ENCODE measurements around the gene AAK1.
"Not testable (repeated sequence)": the region's sequence is repeated elsewhere in the genome, so short reads cannot be mapped to it uniquely, and the experiment has no call there.

Gene AAK1

DNA sequence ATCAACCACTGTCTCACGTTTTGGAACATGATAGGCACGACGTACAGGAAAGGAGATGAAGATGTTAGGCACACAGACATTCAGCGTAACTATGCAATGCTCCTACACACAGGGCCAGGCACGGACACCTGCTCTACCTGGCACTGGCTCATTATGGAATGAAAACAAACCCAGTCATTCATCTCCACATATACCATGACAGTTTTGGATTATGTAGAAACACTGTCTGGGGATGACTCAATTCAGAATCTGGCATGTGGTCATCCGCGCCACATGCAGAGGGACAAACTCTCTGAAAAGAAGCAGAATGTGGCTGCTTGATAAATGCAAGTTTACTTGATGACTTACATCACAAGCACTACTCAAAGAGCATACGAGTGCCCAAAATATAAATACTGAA is 176.8 kb downstream of the AAK1 start:
- H3K4me1 ChIP-seq (ENCODE audit: insufficient read depth, low read length), result peaks cover 19% of the 10 kb centered on the region
- no peaks in the 10 kb centered on the region for H3K9me3 ChIP-seq (ENCODE audit: control insufficient read depth, insufficient read depth, low read length)
- H3K9ac ChIP-seq (ENCODE audit: low read depth, low read length), result no peak overlapping the region
- peaks cover 2% of the 10 kb centered on the region; the same call in 1 of the 2 replicates for H3K36me3 ChIP-seq (ENCODE audit: insufficient read depth, low read length)

DNA sequence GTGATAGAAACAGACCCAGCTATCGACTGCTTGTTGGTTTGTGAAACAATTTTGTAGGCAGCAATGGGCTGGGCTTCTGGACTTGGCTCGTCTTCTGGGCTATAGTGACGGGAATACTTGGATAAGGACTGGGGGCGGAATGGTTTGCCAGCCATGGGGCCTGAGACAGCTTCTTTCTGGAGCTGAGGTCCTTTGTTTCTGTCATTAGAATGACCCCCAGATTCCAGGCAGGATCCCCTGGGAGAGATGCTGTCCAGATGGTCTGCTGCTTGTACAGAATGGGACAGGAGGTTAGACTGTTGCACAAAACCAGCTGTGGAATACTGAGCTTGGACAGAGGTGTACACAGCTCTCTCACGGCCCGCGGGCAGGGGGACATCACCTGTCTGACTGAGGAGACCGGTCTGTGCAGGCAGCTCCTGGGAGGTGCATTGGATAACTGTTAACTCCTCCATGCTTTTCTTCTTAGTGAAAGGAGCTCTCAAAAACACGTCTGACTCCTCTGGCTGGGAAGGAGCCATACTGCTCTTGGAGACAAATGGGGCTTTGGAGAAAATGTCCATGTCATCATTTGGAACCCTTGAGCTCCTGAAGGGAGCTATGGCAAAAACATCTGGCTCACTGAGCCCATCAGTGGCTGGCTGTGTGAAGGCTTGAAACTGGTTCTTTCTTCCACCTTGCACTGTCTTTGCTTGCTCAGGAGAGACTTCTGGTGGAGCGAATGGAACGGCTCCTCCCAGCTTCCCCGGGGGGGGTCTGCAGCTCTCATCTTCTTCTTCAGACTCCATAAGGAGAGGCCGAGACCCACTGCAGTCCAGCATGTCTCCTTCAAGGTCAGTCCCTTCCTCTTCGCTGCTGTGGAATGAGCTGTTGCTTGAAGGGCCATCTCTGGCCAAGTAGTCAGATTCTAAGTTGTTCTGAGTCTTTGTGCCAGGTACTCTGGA is 177.8 kb downstream of the AAK1 start:
- H3K9me3 ChIP-seq (ENCODE audit: control insufficient read depth, insufficient read depth, low read length), result no peaks in the 10 kb centered on the region
- H3K36me3 ChIP-seq (ENCODE audit: insufficient read depth, low read length), result peaks cover 2% of the 10 kb centered on the region; the same call in 1 of the 2 replicates
- peaks cover 11% of the 10 kb centered on the region for H3K4me1 ChIP-seq (ENCODE audit: insufficient read depth, low read length)
- no peak overlapping the region for H3K9ac ChIP-seq (ENCODE audit: low read depth, low read length)

DNA sequence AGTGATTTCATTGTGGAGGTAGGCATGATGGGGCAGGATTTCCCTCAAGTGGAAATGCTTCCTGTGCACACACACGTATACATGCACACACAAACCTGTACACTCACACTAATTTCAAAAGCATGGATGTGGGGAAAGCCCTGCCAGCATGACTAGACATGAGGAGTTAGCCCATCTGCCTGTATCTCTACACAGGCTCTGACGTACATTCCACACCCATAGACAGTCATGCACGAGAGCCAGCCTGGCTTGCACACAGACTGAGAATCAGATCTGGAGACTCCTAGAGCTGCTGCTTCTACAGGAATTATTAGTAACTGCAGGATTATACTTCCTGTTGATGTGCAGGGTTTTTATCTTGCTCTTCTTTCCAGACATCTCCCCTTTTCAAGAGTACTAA is 179.0 kb downstream of the AAK1 start:
- peaks cover 4% of the 10 kb centered on the region; the same call in 1 of the 2 replicates for H3K4me1 ChIP-seq (ENCODE audit: insufficient read depth, low read length)
- no peak overlapping the region for H3K9ac ChIP-seq (ENCODE audit: low read depth, low read length)
- peaks cover 2% of the 10 kb centered on the region; the same call in 1 of the 2 replicates for H3K36me3 ChIP-seq (ENCODE audit: insufficient read depth, low read length)
- no peaks in the 10 kb centered on the region for H3K9me3 ChIP-seq (ENCODE audit: control insufficient read depth, insufficient read depth, low read length)

DNA sequence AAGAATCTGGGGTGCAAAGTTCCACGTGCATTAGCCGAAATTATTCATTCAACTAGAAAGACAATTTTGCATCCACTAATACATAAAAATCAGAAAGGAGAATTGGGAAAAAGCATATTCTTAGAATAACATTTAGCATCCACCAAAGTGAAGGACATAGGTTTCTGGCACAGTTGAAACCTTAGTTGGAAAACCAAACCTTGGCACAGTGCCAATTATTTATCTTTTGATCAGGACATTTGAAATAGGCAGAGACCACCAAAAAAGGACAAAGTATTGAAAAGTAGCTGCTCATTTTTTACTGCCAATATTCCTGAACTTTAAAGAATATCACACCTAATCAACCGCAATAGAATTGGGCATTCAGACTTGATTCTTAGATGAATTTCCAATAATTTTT is 180.8 kb downstream of the AAK1 start:
- H3K36me3 ChIP-seq (ENCODE audit: insufficient read depth, low read length), result peaks cover 2% of the 10 kb centered on the region; the same call in 1 of the 2 replicates
- H3K9me3 ChIP-seq (ENCODE audit: control insufficient read depth, insufficient read depth, low read length), result no peaks in the 10 kb centered on the region
- no peaks in the 10 kb centered on the region; the same call in 1 of the 2 replicates for H3K4me1 ChIP-seq (ENCODE audit: insufficient read depth, low read length)
- H3K9ac ChIP-seq (ENCODE audit: low read depth, low read length), result no peak overlapping the region

DNA sequence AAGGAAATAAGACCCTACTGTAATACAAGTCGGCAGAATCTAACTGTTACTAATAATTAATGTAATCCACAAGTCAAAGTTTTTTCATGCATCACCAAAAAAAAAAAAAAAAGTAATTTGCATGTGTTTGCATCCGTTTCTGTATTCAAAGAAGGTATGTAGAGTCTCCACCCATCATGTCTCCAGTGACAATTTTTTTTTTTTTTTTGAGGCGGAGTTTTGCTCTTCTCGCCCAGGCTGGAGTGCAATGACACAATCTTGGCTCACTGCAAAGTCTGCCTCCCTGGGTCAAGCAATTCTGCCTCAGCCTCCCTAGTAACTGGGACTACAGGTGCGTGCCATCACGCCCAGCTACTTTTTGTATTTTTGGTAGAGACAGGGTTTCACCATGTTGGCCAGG is 182.1 kb downstream of the AAK1 start:
- no peaks in the 10 kb centered on the region; the same call in 1 of the 2 replicates for H3K4me1 ChIP-seq (ENCODE audit: insufficient read depth, low read length)
- H3K9me3 ChIP-seq (ENCODE audit: control insufficient read depth, insufficient read depth, low read length), result no peaks in the 10 kb centered on the region
- H3K36me3 ChIP-seq (ENCODE audit: insufficient read depth, low read length), result no peaks in the 10 kb centered on the region; the same call in 1 of the 2 replicates
- no peak overlapping the region for H3K9ac ChIP-seq (ENCODE audit: low read depth, low read length)

DNA sequence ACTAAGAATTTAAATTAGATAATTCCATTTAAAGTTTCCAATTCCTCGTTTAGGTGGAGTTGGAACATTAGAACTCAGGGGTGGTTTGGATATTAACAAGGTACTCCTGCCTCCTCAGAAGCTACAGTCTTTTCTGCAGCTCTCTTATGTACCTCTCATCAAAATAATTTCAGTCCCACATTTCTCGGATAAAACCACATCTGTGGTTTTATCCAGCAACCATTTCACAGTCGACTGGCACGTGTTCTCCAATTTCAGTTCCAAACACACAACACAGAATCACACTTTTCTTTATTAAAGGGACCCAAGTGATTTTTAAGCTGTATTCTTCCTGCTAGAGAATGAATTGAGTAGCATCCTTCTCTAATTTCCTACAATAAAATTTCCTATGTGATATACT is 183.6 kb downstream of the AAK1 start:
- H3K4me1 ChIP-seq (ENCODE audit: insufficient read depth, low read length), result no peaks in the 10 kb centered on the region; the same call in 1 of the 2 replicates
- no peaks in the 10 kb centered on the region for H3K9me3 ChIP-seq (ENCODE audit: control insufficient read depth, insufficient read depth, low read length)
- no peak overlapping the region for H3K9ac ChIP-seq (ENCODE audit: low read depth, low read length)
- H3K36me3 ChIP-seq (ENCODE audit: insufficient read depth, low read length), result no peaks in the 10 kb centered on the region

DNA sequence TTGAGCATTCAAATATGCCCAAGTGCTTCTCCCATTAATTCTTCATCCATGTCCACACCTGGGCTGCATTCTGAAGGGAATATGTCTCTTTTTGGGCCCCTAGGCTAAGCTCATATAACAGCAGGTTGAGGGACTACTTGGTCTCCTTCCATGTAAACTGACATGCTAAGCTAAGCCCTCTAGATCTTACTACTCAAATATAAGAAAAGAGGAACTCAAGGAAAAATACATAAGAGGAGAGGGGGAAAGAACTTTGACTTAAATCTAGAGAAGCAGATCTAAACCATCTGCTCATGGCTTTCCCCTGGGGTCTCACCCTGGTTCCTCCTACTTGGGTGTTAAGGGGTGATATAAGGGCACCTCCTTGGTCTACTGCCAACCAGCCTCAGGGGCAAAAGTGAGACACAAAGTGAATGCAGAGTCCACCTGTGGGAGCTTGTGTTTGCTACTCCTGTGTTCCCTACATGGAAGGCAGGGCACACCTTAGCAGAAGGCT is 186.5 kb downstream of the AAK1 start:
- Histone ChIP-seq H3K9me3 (ENCODE audit: control insufficient read depth, insufficient read depth, low read length) (no peaks in the 10 kb centered on the region), H3K9ac (ENCODE audit: low read depth, low read length) (no peak overlapping the region), H3K4me1 (ENCODE audit: insufficient read depth, low read length) (peaks cover 9% of the 10 kb centered on the region), H3K36me3 (ENCODE audit: insufficient read depth, low read length) (no peaks in the 10 kb centered on the region)

DNA sequence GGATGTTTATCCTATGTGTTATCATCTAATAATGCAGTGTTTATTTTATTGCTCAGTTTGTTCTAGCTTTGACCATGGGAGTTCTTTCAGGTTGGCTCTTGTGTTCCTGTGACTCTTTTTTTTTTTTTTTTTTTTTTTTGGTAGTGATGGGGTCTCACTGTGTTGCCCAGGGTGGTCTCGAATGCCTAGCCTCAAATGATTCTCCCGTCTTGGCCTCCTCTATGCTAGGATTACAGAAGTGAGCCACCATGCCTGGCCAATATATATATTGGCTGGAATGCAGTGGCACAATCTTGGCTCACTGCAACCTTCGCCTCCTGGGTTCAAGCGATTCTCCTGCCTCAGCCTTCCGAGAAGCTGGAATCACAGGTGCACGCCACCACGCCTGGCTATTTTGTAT is 187.4 kb downstream of the AAK1 start:
- no peak overlapping the region for H3K9ac ChIP-seq (ENCODE audit: low read depth, low read length)
- H3K9me3 ChIP-seq (ENCODE audit: control insufficient read depth, insufficient read depth, low read length), result no peaks in the 10 kb centered on the region
- peaks cover 15% of the 10 kb centered on the region for H3K4me1 ChIP-seq (ENCODE audit: insufficient read depth, low read length)
- H3K36me3 ChIP-seq (ENCODE audit: insufficient read depth, low read length), result no peaks in the 10 kb centered on the region

DNA sequence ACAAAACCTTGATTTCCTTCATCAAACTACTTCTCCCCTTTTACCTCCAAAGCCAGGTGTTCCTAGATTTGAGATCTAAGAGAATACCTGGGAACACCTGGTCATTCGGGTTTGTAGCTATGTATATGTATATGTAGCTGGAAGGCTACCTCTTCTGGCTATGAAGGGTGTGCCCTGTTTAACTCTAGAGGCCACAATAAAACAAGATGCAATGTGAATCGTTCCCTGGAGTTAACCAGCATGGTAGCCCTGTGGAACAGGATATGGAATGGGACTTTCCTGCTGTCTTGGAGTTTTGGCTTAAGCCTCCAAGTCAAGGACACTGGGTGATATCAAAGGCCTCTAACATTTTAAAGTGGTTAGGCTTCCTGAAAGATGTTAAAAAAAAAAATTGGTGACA is 188.6 kb downstream of the AAK1 start:
- no peaks in the 10 kb centered on the region for H3K9me3 ChIP-seq (ENCODE audit: control insufficient read depth, insufficient read depth, low read length)
- peaks cover 24% of the 10 kb centered on the region for H3K4me1 ChIP-seq (ENCODE audit: insufficient read depth, low read length)
- no peak overlapping the region for H3K9ac ChIP-seq (ENCODE audit: low read depth, low read length)
- no peaks in the 10 kb centered on the region for H3K36me3 ChIP-seq (ENCODE audit: insufficient read depth, low read length)

DNA sequence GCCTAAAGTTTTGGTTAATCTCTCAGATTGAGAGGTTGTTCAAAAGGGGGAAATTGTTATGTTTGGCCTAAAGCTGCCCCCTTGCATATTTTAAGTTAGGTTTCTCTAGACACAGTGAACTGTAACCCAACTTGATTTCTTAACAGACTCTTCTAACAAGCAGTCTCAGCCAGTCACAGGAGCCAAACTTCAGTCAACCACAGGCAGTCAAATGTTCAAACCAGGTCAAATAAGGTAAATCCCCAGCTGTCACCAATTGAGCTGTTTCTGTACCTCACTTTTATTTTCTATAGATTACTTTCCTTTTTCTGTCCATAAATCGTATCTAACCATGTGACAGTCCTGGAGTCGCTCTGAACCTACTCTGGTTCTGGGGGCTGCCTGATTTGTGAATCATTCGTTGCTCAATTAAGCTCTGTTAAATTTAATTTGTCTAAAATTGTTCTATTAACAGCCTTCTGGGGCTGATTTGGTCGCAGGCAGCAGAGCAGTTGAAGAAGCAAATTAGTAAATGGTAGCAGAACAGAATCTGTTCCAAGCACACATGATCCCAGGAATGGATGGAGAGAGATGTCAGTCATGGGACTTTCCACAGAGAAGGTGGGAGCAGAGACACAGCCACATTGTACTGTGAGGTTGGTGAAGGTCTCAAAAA is 189.9 kb downstream of the AAK1 start:
- Histone ChIP-seq H3K9me3 (ENCODE audit: control insufficient read depth, insufficient read depth, low read length) (no peaks in the 10 kb centered on the region), H3K9ac (ENCODE audit: low read depth, low read length) (no peak overlapping the region), H3K36me3 (ENCODE audit: insufficient read depth, low read length) (no peaks in the 10 kb centered on the region), H3K4me1 (ENCODE audit: insufficient read depth, low read length) (peaks cover 27% of the 10 kb centered on the region)

DNA sequence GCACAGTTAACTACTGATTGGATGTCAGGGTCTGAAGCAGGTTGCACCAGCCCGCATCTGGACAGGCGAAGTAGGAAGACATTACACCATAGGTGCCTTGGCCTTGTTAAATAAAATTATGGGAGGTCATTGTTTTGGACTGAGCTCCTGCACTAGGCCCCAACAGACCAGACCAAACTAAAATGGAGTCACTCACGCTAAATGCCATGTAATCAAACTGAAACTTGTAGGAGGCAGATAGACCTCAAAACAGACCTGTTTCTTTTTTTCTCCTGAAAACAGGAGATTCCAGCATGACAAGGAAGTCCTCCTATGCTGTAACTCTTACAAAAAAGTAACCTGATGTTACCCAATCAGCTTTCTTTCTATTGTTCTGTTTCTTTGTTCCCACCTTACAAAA is 190.9 kb downstream of the AAK1 start:
- Histone ChIP-seq H3K9ac (ENCODE audit: low read depth, low read length) (no peak overlapping the region), H3K4me1 (ENCODE audit: insufficient read depth, low read length) (peaks cover 27% of the 10 kb centered on the region), H3K36me3 (ENCODE audit: insufficient read depth, low read length) (no peaks in the 10 kb centered on the region), H3K9me3 (ENCODE audit: control insufficient read depth, insufficient read depth, low read length) (no peaks in the 10 kb centered on the region)

DNA sequence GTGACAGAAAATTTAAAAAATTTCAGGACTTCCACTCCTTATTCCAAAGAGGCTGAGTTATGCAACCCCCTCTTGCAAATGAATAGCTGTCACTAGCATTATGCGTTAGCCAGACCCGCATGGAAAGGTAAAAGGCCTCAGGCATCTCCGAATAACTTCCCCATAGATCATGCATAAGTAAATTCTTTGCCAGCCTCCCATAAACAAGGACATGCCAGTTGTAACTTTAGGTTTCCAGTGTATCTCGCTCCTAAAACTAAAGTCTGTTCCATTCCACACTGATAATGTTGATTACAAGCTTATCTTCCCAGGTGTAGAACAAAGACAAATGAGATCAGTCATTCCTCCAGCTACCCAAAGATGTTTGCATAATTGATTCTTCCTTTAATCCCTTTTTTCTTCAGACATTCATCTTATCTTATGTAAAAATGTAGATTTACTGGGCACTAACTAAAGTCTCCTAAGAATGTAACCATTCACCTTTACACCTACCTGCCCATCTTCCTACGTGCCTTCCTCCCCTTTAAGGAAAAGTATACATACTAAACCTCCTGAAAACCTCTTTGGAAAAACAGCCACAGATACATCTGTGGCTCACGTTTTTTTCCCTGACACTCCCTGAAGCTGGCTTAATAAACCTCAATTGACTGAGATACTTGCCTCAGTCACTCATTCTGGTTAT is 192.7 kb downstream of the AAK1 start:
- peaks cover 27% of the 10 kb centered on the region for H3K4me1 ChIP-seq (ENCODE audit: insufficient read depth, low read length)
- no peaks in the 10 kb centered on the region for H3K9me3 ChIP-seq (ENCODE audit: control insufficient read depth, insufficient read depth, low read length)
- H3K36me3 ChIP-seq (ENCODE audit: insufficient read depth, low read length), result no peaks in the 10 kb centered on the region
- H3K9ac ChIP-seq (ENCODE audit: low read depth, low read length), result no peak overlapping the region; the same call in 1 of the 2 replicates

DNA sequence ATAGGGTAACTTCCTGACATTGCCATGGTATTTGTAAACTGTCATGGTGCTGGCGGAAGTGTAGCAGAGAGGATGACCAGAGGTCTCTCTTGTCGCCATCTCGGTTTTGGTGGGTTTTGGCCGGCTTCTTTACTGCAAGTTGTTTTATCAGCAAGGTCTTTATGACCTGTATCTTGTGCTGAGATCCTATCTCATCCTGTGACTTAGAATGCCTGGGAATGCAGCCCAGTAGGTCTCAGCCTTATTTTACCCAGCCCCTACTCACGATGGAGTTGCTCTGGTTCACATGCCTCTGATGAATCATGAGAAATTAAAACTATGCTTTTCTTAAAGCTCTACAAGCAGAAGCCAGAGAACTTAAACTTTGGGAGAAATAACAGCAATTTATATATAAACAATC is 193.6 kb downstream of the AAK1 start:
- Histone ChIP-seq H3K9me3 (ENCODE audit: control insufficient read depth, insufficient read depth, low read length) (no peaks in the 10 kb centered on the region), H3K36me3 (ENCODE audit: insufficient read depth, low read length) (no peaks in the 10 kb centered on the region), H3K4me1 (ENCODE audit: insufficient read depth, low read length) (peaks cover 27% of the 10 kb centered on the region), H3K9ac (ENCODE audit: low read depth, low read length) (no peak overlapping the region)

DNA sequence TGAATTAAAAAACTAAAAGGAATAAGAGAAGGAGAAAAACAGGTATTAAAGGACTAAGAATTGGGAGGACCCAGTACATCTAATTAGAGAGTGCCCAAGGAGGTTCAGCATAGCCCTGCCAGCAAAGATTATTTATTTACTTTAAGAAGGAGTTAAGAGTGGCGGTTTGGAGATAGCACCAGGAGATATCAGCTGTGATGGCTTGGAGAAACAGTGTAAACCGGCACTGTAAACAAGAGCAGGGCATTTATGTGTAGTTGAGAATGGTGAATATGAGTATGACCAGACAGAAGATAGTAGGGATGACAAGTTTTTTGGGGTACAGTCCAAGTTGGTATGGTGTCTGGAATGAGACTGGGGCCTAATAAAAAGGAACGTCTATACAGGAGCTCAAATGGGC is 199.9 kb downstream of the AAK1 start:
- H3K9ac ChIP-seq (ENCODE audit: low read depth, low read length); H3K36me3 ChIP-seq (ENCODE audit: insufficient read depth, low read length); H3K9me3 ChIP-seq (ENCODE audit: control insufficient read depth, insufficient read depth, low read length); H3K4me1 ChIP-seq (ENCODE audit: insufficient read depth, low read length): not testable (repeated sequence)
